ENCODE measurements around the gene ZNF619.
A peak's percentile ranks its signal among the peaks of the same experiment; 100 is the strongest.

Gene ZNF619

GRCh38 chr3:40476478-40477470 is at the start of gene ZNF619:
ZNF619 (plus strand) TSS chr3:40477122; CDS start chr3:40477980, 858 bp downstream.
- H3K36me3 Mint-ChIP-seq (ENCODE audit: low read depth): peaks cover 43% of the 10 kb centered on the region

GRCh38 chr3:40432793-40433192 is 44.1 kb upstream of the ZNF619 start:
- Mint-ChIP-seq H3K4me3 (no peak overlapping the region), H3K36me3 (ENCODE audit: low read depth) (no peaks in the 10 kb centered on the region), H3K4me1 (ENCODE audit: low read depth) (no peaks in the 10 kb centered on the region), H3K9me3 (no peaks in the 10 kb centered on the region), H3K27me3 (no peaks in the 10 kb centered on the region), H3K27ac (no peak overlapping the region)
- DNase-seq: no peak

More at GRCh38 chr3:40476478-40477470, at the start of gene ZNF619:
- Mint-ChIP-seq H3K4me1 (ENCODE audit: low read depth) (peaks cover 20% of the 10 kb centered on the region), H3K27me3 (no peaks in the 10 kb centered on the region), H3K4me3 (peak within 1 kb of the TSS; percentile 86), H3K9me3 (no peaks in the 10 kb centered on the region), H3K27ac (peak within 1 kb of the TSS; percentile 91)
- peak; percentile 76 for DNase-seq

GRCh38 chr3:40437889-40438288 is 39.0 kb upstream of the ZNF619 start:
- peaks cover 5% of the 10 kb centered on the region for H3K36me3 Mint-ChIP-seq (ENCODE audit: low read depth)
- H3K9me3 Mint-ChIP-seq: no peaks in the 10 kb centered on the region
- no peak overlapping the region for H3K4me3 Mint-ChIP-seq
- H3K27me3 Mint-ChIP-seq: no peaks in the 10 kb centered on the region
- no peaks in the 10 kb centered on the region for H3K4me1 Mint-ChIP-seq (ENCODE audit: low read depth)
- no peak overlapping the region for H3K27ac Mint-ChIP-seq
- no peak for DNase-seq

GRCh38 chr3:40445062-40445461 is 31.9 kb upstream of the ZNF619 start:
- no peaks in the 10 kb centered on the region for H3K4me1 Mint-ChIP-seq (ENCODE audit: low read depth)
- no peak overlapping the region for H3K27ac Mint-ChIP-seq
- H3K4me3 Mint-ChIP-seq: no peak overlapping the region

GRCh38 chr3:40445880-40446279 is 31.0 kb upstream of the ZNF619 start:
- Mint-ChIP-seq H3K4me3 (no peak overlapping the region), H3K27me3 (no peaks in the 10 kb centered on the region)
- no peak for DNase-seq

More at GRCh38 chr3:40445062-40445461, 31.9 kb upstream of the ZNF619 start:
- peaks cover 21% of the 10 kb centered on the region for H3K36me3 Mint-ChIP-seq (ENCODE audit: low read depth)
- no peaks in the 10 kb centered on the region for H3K27me3 Mint-ChIP-seq
- DNase-seq: no peak
- no peaks in the 10 kb centered on the region for H3K9me3 Mint-ChIP-seq

GRCh38 chr3:40450438-40450837 is 26.5 kb upstream of the ZNF619 start:
- Mint-ChIP-seq H3K36me3 (ENCODE audit: low read depth) (peaks cover 29% of the 10 kb centered on the region), H3K9me3 (no peaks in the 10 kb centered on the region), H3K4me1 (ENCODE audit: low read depth) (peaks cover 29% of the 10 kb centered on the region), H3K27ac (no peak overlapping the region), H3K4me3 (no peak overlapping the region), H3K27me3 (no peaks in the 10 kb centered on the region)
- DNase-seq: no peak

More at GRCh38 chr3:40445880-40446279, 31.0 kb upstream of the ZNF619 start:
- Mint-ChIP-seq H3K36me3 (ENCODE audit: low read depth) (peaks cover 21% of the 10 kb centered on the region), H3K4me1 (ENCODE audit: low read depth) (no peaks in the 10 kb centered on the region), H3K27ac (no peak overlapping the region), H3K9me3 (no peaks in the 10 kb centered on the region)

GRCh38 chr3:40451551-40451950 is 25.4 kb upstream of the ZNF619 start:
- Mint-ChIP-seq H3K27me3 (no peaks in the 10 kb centered on the region), H3K4me1 (ENCODE audit: low read depth) (peaks cover 37% of the 10 kb centered on the region), H3K36me3 (ENCODE audit: low read depth) (peaks cover 20% of the 10 kb centered on the region), H3K27ac (peak overlapping the region; percentile 28), H3K9me3 (no peaks in the 10 kb centered on the region), H3K4me3 (peak overlapping the region; percentile 91)
- DNase-seq: no peak

GRCh38 chr3:40452057-40452456 is 24.9 kb upstream of the ZNF619 start:
- Mint-ChIP-seq H3K36me3 (ENCODE audit: low read depth) (peaks cover 25% of the 10 kb centered on the region), H3K4me1 (ENCODE audit: low read depth) (peaks cover 39% of the 10 kb centered on the region), H3K27ac (peak overlapping the region; percentile 98), H3K27me3 (no peaks in the 10 kb centered on the region), H3K9me3 (no peaks in the 10 kb centered on the region), H3K4me3 (peak overlapping the region; percentile 91)
- DNase-seq: no peak

GRCh38 chr3:40452562-40452875 is 24.4 kb upstream of the ZNF619 start:
- peaks cover 29% of the 10 kb centered on the region for H3K36me3 Mint-ChIP-seq (ENCODE audit: low read depth)

GRCh38 chr3:40452876-40453730 is 23.8 kb upstream of the ZNF619 start:
- peaks cover 39% of the 10 kb centered on the region for H3K4me1 Mint-ChIP-seq (ENCODE audit: low read depth)
- H3K36me3 Mint-ChIP-seq (ENCODE audit: low read depth): peaks cover 33% of the 10 kb centered on the region

More at GRCh38 chr3:40452562-40452875, 24.4 kb upstream of the ZNF619 start:
- Mint-ChIP-seq H3K4me3 (peak overlapping the region; percentile 91), H3K4me1 (ENCODE audit: low read depth) (peaks cover 39% of the 10 kb centered on the region), H3K27ac (peak overlapping the region; percentile 98), H3K9me3 (no peaks in the 10 kb centered on the region), H3K27me3 (no peaks in the 10 kb centered on the region)
- no peak for DNase-seq

GRCh38 chr3:40453933-40454332 is 23.0 kb upstream of the ZNF619 start:
- Mint-ChIP-seq H3K9me3 (no peaks in the 10 kb centered on the region), H3K36me3 (ENCODE audit: low read depth) (peaks cover 41% of the 10 kb centered on the region), H3K4me3 (peak overlapping the region; percentile 91), H3K27me3 (no peaks in the 10 kb centered on the region), H3K4me1 (ENCODE audit: low read depth) (peaks cover 45% of the 10 kb centered on the region), H3K27ac (peak overlapping the region; percentile 98)
- DNase-seq: no peak

More at GRCh38 chr3:40452876-40453730, 23.8 kb upstream of the ZNF619 start:
- DNase-seq: peak; percentile 93
- no peaks in the 10 kb centered on the region for H3K9me3 Mint-ChIP-seq
- H3K27ac Mint-ChIP-seq: peak overlapping the region; percentile 98
- H3K4me3 Mint-ChIP-seq: peak overlapping the region; percentile 91
- no peaks in the 10 kb centered on the region for H3K27me3 Mint-ChIP-seq

- Mint-ChIP-seq H3K4me1 (ENCODE audit: low read depth) (peaks cover 56% of the 10 kb centered on the region), H3K9me3 (no peaks in the 10 kb centered on the region), H3K36me3 (ENCODE audit: low read depth) (peaks cover 50% of the 10 kb centered on the region), H3K27me3 (no peaks in the 10 kb centered on the region), H3K27ac (peak overlapping the region; percentile 93), H3K4me3 (peak overlapping the region; percentile 84)
- no peak for DNase-seq
Observed at GRCh38 chr3:40455328-40455727, 21.6 kb upstream of the ZNF619 start.

GRCh38 chr3:40456279-40456939 is 20.5 kb upstream of the ZNF619 start:
- Mint-ChIP-seq H3K36me3 (ENCODE audit: low read depth) (peaks cover 57% of the 10 kb centered on the region), H3K4me1 (ENCODE audit: low read depth) (peaks cover 61% of the 10 kb centered on the region), H3K4me3 (peak overlapping the region; percentile 84), H3K27me3 (no peaks in the 10 kb centered on the region), H3K27ac (peak overlapping the region; percentile 93), H3K9me3 (no peaks in the 10 kb centered on the region)
- peak; percentile 37 for DNase-seq
